Kidney (tissue), 14 donors: Measurements from ENCODE around the gene LITAFD. TPM values are rescaled to one million over a fixed set of nuclear protein-coding genes. Genes with fewer than 3 reads are reported as not detected.
"Not testable (repeated sequence)": the region's sequence is repeated elsewhere in the genome, so short reads cannot be mapped to it uniquely, and the experiment has no call there.

Experiments used
- DNase-seq, 5 donors: peaks; one replicate each; pipeline ENCODE4 v3.0.0-alpha.2; 2013 to 2020
- FAIRE-seq: peaks from 2 replicates; lab custom pipeline; 2012; peaks lifted over from hg19 to GRCh38; lab: Jason Lieb, UNC
- H3K27ac ChIP-seq, 2 donors: one replicate each; pipeline ENCODE4 v1.7.0; 2013; ENCODE audit warnings: low read depth in 2 of 2, low read length in 2 of 2, inconsistent platforms in 1 of 2
- H3K27me3 ChIP-seq: one replicate; pipeline ENCODE4 v1.7.1; 2013; ENCODE audit warnings: low read length, inconsistent platforms; ENCODE audit not compliant: control insufficient read depth, insufficient read depth
- H3K36me3 ChIP-seq, 3 donors: one replicate each; pipeline versions ENCODE4 v1.7.0 to v1.7.1; 2013; ENCODE audit warnings: low read length in 3 of 3, control low read depth in 1 of 3, inconsistent platforms in 1 of 3; ENCODE audit not compliant: insufficient read depth in 3 of 3, control insufficient read depth in 2 of 3
- H3K4me1 ChIP-seq, 3 donors: one replicate each; pipeline versions ENCODE4 v1.7.0 to v1.7.1; 2013; ENCODE audit warnings: low read length in 3 of 3, inconsistent platforms in 1 of 3, low read depth in 1 of 3; ENCODE audit not compliant: control insufficient read depth in 2 of 3, insufficient read depth in 2 of 3
- H3K4me3 ChIP-seq, 3 donors: one replicate each; pipeline versions ENCODE4 v1.7.0 to v1.8.1; 2013; ENCODE audit warnings: low read length in 3 of 3, control low read depth in 1 of 3, inconsistent platforms in 1 of 3
- H3K9ac ChIP-seq, 3 donors: one replicate each; pipeline versions ENCODE4 v1.7.0 to v1.7.1; 2013; ENCODE audit warnings: low read length in 3 of 3, control low read depth in 1 of 3, inconsistent platforms in 1 of 3
- H3K9me3 ChIP-seq, 3 donors: one replicate each; pipeline versions ENCODE4 v1.7.0 to v1.7.1; 2013; ENCODE audit warnings: low read length in 3 of 3, control low read depth in 1 of 3, inconsistent platforms in 1 of 3; ENCODE audit not compliant: control insufficient read depth in 2 of 3, insufficient read depth in 1 of 3
- CTCF ChIP-seq: IDR thresholded peaks from 3 replicates; pipeline ENCODE4 v1.5.1; 2012; ENCODE audit warnings: mild to moderate bottlenecking, moderate library complexity, borderline replicate concordance; ENCODE audit not compliant: insufficient read depth; ENCODE audit errors: extremely low read depth
- intact Hi-C: fragments of 100-400 bp; cut with DNase I; formaldehyde crosslinking; loops from one replicate; pipeline ENCODE4 v1.11.1; 2022
- polyA plus RNA-seq: library from polyadenylated mRNA; stranded (reverse); fragments of 350-450 nt; fragmentation: Illumina TruSeq; extraction: RNeasy Lipid Tissue Mini Kit (QIAGEN cat#74804); gene quantifications from one replicate; pipeline ENCODE4 v1.2.3, GENCODE V29; 2014; ENCODE audit warnings: low read depth, low replicate concordance; ENCODE audit not compliant: insufficient read depth
- total RNA-seq: library from RNA; stranded (reverse); fragmentation: NEBNext Ultra II Directional; extraction: Animal tissue kit (Norgen Biotek cat#: 25700); gene quantifications from one replicate; pipeline ENCODE4 v1.2.1, GENCODE V29; 2021
- donor health status: control.
- donor health status: control.
- donor health status: control.
- donor health status: control.
- donor health status: control.
- donor health status: DM: yes; HTN: yes; CAD: no.
- donor health status: Normal renal cell carcinoma (clear cell type).

LITAFD gene
- total and polyA plus RNA-seq, 2 donors from 2014 or later, result not detected

- H3K27me3 ChIP-seq, result no peaks in the 10 kb centered on the region
- H3K4me1 ChIP-seq, result peaks cover 0 to 22% (median 12%) of the 10 kb centered on the region in 3 donors
- intact Hi-C loops, result no loop called here
- no peak for TF ChIP-seq CTCF
- H3K27ac ChIP-seq, result no peak overlapping the region
- FAIRE-seq (no peak), DNase-seq (peak in 2 of 5 donors; percentile 27 to 48)
- peak overlapping the region; percentile 13 to 76 (median 64) for H3K4me3 ChIP-seq
- H3K9me3 ChIP-seq, result no peaks in the 10 kb centered on the region
- peak overlapping the region in 1 of 3 donors; percentile 53 for H3K9ac ChIP-seq
- H3K36me3 ChIP-seq, result no peaks in the 10 kb centered on the region
Observed at GRCh38 chr16:8869212-8869987, 12.8 kb upstream of the LITAFD start.

- H3K9me3 ChIP-seq, intact Hi-C loops, H3K4me3 ChIP-seq, H3K27ac ChIP-seq, H3K36me3 ChIP-seq, H3K27me3 ChIP-seq, DNase-seq, FAIRE-seq, H3K9ac ChIP-seq: not testable (repeated sequence)
- peaks cover 0 to 17% (median 7%) of the 10 kb centered on the region in 3 donors for H3K4me1 ChIP-seq
Observed at GRCh38 chr16:8869988-8870241, 12.2 kb upstream of the LITAFD start.

- FAIRE-seq, result no peak
Observed at GRCh38 chr16:8872071-8872470, 10.1 kb upstream of the LITAFD start.

More at GRCh38 chr16:8872071-8872470, 10.1 kb upstream of the LITAFD start:
- H3K27ac ChIP-seq, result no peak overlapping the region
- no peaks in the 10 kb centered on the region for H3K36me3 ChIP-seq
- no peak overlapping the region for H3K4me3 ChIP-seq
- H3K9me3 ChIP-seq, result no peaks in the 10 kb centered on the region
- peaks cover 0 to 2% (median 0%) of the 10 kb centered on the region in 3 donors for H3K4me1 ChIP-seq
- no peak for DNase-seq
- no peak overlapping the region for H3K9ac ChIP-seq
- no peak for TF ChIP-seq CTCF
- intact Hi-C loops, result no loop called here
- H3K27me3 ChIP-seq, result no peaks in the 10 kb centered on the region
